IMR-90 (cell line): ENCODE results near the gene SSBP3. TPM values are rescaled to one million over a fixed set of nuclear protein-coding genes. Genes with fewer than 3 reads are reported as not detected.

Experiments
- MAFK ChIP-seq: IDR thresholded peaks from 2 replicates; pipeline ENCODE4 v1.6.1; 2012; ENCODE audit warnings: low read depth, low read length, improper control_type of control experiment
- RFX5 ChIP-seq: IDR thresholded peaks from 2 replicates; pipeline ENCODE4 v1.8.0; 2012; ENCODE audit warnings: low read depth, mild to moderate bottlenecking, low read length, moderate library complexity
- SMC3 ChIP-seq: fragments of 150-350 bp; IDR thresholded peaks from 2 replicates; pipeline ENCODE4 v1.6.1; 2016; ENCODE audit warnings: low read depth, mild to moderate bottlenecking, antibody characterized with exemption, low read length, moderate library complexity
- polyA plus RNA-seq, 3 experiments: library from polyadenylated mRNA; depleted of rRNA; stranded (reverse); fragments of >200 nt; gene quantifications; 2 replicates each; pipeline ENCODE4 v1.2.3, GENCODE V29; 2012; ENCODE audit warnings: low replicate concordance in 1 of 3
- total RNA-seq: library from RNA; depleted of rRNA; stranded (reverse); fragments of >200 nt; gene quantifications from 2 replicates; pipeline ENCODE4 v1.2.3, GENCODE V29; 2012

The SSBP3 gene
- total and polyA plus RNA-seq, 2 of the 4 experiments (the other 2 are of a cell fraction): 10.9 to 39.6 TPM

GRCh38 chr1:54326543-54327385 lies 79.4 kb downstream of the SSBP3 start (continued):
- no peak for TF ChIP-seq SMC3
- TF ChIP-seq RFX5: no peak
- TF ChIP-seq MAFK: no peak
